Stimulated activated CD8-positive, alpha-beta memory T cell treated with anti-CD3 and anti-CD28 coated beads, Interleukin-4, amount 100 ng/mL, for 24 hours (primary cell): ENCODE data around the gene GNL3.

Source experiments
- DNase-seq: peaks from one replicate; pipeline ENCODE4 v3.0.0-alpha.2; 2020; ENCODE audit warnings: low read depth

GNL3 gene

DNA sequence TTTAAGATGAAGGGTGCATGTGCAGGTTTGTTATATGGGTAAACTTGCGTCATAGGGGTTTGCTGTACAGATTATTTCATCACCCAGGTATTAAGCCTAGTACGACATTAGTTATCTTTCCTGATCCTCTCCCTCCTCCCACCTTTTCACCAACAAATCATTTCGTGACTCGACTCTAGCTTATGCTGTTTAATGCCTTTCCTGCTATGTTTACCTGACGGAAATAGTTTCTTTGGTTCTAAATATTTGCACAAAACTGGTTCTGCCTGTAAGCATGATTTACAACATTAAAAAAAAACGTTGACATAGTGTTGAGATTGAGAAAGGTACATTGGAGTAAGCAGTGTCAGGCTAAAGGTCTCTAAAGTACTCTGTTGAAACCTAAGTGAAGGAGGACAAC is 2.4 kb downstream of the GNL3 start:
- no peak for DNase-seq

DNA sequence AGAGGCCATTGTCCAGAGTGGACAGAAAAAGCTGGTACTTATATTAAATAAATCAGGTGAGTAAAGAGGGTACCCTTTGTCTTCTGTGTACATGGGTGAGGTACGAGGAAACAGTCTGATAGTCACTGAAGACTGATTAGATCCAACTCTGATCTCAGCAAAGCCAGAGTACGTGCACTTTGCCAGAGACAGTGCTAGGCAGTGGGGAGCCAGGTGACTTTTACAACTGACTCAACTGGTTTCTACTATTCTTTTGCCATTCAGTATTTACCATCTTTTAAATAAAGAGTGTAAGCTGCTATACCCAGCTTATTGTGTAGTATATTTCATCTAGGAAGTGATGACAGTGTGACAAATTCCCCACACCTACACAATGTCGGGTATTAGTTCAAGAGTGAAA is 3.3 kb downstream of the GNL3 start:
- DNase-seq, result no peak

DNA sequence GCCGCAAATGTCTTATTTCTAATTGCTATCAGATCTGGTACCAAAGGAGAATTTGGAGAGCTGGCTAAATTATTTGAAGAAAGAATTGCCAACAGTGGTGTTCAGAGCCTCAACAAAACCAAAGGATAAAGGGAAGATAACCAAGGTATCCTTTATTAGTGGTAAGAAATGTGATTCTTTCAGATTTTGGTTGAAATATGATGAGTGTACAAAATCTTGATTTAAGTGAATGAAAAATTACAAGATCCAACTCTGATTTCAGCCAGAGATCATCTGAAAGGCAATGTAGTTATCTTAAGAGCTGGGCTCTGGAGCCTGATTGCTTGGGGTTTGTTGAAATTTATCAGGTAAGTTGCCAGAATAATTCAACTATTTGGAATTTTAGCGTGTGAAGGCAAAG is 4.7 kb downstream of the GNL3 start:
- DNase-seq, result no peak

DNA sequence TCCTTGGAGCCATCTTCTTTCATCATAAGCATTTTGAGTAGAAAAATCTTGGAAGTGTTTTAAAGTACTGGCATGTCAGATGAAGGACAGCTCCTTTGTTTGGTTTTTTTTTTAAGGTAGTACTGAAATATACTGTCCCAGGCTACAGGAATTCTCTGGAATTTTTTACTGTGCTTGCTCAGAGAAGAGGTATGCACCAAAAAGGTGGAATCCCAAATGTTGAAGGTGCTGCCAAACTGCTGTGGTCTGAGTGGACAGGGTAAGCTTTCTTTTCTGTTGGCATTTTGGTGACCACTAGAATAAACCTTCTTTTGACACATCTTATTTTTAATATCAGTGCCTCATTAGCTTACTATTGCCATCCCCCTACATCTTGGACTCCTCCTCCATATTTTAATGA is 7.2 kb downstream of the GNL3 start:
- DNase-seq, result no peak

DNA sequence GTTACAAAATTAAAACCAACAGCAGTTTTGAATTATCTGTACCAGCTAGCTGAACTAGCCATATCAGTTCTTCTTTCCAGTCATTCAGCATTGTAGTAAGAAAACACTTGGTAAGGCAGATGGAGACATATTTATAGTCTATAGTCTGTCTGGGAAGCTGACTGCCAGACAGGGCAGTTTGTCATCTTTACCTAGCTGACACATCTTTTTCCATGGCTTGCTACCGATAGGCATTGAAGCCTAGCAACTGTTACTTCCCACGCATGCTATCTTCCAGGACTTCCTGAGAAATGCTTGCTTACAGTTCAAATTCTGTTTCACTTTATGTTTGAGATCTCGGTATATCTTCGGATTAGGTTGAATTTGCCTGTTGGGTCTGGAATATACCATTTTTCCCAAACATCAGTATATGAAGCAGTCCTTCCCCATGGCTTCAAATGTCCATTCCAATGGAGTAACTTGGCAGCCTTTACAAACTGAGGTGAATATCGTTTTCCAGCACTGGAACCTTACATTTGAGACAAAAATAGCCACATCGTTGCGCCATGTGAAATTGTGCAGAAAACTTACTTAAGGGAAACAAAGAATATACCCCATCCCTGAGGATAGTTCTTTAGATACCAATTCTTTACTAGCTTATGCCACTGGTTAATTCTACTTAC is 8.8 kb downstream of the GNL3 start:
- no peak for DNase-seq

DNA sequence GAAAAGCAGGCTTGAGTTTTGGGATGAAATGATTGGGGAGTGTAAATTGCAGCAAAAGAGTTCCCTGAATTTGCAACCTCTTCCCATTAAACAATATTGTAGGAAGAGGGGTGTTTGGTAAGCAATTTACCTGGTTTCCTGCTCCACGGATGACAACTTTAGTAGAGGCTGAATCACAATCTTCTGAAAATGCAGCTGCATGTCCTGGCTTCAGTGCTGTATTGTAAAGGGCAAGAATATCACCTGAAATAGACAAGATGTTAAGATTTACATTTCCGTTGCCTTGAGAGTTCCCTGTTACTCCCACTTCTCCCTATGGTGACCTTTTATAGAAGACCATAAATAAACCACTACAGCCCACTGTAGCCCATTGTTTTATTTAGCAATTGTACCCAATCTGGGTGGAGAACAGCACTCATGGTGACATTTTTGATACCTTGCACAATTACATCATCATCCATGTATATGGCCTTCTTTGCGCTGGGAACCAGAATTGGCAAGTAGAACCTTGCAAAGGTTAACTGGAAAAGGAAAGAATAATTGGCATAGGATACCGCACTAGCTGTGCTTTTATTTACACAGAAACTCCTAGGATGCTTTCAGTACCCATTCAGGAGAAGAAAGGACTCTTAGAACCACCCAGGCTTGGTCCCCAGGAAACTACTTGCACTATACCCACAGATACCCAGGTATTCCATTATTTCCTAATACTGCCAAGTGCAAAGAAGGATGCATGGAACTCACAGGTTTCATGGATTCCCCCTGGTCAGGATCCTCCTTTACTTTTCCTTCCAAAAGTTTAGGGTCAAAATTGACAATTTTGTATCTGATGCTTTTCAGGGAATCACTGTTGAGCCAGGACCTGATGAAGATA is 10.2 kb downstream of the GNL3 start:
- no peak for DNase-seq

DNA sequence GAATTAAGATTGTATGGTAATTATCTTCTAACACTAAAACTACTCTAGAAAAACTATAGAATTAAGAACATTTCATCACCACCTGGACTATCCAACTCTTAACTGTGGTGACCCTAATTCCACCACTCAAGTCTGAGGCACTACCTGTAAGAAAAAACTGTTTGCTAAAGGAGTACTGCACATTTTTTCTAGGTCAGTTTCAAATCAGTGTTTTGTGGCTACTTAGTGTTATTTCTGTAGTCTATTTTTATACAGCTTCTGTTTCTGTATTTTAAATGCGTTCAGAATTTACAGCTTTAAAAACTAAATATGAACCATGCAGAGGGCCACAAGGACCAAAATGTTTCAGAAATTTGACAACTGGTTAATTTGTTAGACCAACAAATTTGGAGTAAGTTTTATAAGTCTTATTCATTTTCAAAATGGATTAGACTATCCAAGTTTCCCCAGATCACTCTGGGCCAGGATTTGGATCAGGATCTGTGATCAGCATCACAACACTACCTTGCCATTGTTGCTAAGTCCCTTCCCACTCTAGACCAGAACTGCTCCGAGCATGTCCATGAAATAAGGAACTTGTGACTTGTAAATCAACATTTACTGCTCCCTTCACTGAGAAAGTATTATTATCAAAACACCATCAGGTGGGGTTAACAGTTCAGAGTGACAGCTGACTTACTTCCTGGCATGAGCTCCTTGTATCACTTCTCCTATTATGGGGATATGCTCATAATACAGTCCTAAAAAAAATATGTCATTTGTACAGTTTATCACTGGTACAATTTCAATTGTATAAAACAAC is 11.2 kb downstream of the GNL3 start:
- DNase-seq, result no peak

DNA sequence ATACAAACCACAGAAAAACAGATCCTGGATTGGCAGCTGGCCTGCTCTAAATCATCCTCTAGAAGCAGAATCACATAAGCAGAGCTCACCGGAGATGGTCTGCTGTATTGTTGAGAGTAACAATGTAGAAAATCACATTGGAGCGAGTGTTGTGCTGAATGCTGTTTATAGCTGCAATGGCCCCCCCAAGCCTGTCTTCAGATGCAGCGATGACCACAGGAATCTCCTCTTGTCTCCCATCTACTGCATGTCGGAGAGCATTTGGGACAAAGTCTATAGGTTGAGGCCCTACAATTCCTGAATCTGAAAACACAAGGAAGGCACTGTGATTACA is 11.8 kb downstream of the GNL3 start:
- DNase-seq, result no peak

DNA sequence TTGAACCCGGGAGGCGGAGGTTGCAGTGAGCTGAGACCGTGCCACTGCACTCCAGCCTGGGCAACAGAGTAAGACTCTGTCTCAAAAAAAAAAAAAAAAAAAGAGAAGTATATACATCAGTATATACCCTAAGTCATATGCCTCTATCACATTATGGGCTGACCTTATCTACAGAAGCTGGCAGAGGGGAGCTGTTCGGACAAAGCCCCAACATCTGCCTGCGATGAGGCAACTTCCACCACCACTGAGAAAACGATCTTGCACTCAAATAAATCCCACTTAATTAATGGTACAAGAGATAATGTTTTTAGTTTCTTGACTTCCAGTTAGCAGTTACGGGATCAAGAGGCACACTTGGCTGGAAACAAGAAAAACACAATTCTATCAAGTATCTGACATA is 17.5 kb downstream of the GNL3 start:
- DNase-seq, result no peak

DNA sequence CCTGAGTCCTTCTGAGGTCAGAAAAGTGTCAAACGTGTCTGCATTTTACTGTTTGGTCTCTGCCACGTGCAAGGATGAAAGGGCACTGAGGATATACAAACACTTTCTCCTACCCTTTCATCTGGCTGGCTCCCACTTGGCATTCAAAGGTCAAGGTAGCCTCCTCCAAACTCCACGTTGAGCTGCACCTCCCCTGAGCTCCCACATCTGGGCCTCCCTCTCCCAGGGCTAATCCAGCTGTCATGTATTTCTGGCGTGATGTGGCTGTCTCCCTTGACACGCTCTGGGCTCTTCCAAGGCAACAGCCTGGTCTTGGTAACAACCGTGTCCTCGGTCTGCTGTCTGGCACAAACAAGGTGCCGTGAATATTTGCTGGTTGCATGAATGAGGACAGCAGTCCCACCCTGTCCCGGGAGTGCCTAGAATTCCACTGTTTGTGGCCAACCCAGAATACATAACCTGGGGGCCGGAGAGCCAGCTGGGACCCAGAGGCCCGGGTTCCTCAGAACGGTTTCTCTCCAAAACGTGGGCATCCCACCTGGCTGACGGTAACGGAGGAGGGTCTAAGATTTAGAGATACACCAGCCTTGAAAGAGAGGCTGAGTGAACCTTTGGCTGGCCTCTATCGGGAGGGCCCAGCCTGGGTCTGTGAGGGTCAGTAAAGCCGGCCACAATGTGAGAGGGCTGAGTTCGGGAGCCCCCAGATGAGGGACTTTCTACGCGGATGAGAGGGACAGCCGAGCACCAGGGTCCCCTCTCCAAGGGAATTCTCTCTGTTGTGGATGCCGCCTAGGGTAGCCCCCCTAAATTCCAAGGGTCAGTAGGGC is 19.0 kb downstream of the GNL3 start:
- DNase-seq, result peak; percentile 4

DNA sequence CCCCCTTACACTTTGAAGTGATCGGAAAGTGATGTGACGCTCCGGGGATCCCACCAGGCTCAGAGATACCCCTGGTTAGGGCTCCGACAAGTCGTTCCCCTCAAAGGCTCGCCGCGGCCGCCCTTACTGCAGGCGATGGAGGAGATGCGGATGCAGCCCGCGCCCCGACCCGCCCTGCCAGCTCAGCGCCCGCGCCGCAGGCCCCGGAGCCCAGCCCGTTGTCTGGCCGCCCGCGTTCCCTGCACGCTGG is 19.5 kb downstream of the GNL3 start:
- no peak for DNase-seq

DNA sequence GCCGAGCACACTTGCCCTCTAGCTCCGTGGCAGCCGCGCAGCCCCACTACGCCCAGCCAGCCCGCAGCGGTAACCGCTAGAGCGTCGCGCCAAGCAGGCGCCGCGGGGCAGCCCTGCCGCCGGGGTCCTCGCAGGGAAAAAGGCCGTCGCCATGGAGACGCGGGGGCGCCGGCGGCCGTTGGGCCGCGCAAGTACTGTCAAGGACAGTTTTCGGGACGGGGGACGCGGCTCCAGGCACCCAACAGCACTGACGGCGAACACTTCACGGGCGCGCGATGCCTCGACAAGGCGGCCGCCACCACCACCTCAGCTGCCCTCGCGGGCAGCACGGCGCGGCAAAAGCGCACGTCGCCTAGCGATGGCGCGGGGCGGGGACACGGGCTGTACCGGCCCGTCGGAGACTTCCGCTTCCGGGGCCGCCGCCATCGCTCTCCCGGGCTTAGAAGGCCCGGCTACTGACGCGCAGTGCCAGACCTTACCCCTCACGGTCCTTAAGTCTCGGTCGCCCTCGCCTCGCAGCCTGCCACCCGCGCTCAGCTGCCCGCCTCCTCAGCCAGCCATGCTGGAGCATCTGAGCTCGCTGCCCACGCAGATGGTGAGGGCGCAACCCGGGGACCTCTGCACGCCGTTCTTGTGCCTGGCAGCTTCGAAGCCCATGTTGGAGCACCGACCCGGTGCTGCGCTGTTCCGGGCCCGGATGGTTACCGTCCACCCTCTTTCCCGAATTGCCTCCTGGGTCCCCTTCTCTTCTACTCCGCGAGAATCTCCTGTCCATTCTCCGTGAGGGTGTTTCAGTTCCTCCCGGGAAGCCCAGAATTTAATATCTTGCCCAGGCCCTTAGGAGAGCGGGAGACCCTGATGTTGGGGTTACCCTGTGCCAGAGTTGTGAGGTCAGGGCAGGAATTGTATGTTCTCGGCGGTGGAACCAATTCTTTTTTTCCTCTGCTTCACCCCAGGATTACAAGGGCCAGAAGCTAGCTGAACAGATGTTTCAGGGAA is 20.2 kb downstream of the GNL3 start, which contains the start of the genes GLT8D1 and SPCS1:
TSS of gene GLT8D1 (minus strand) at position 104 of the 999 bp plus-strand sequence. CDS start 5,331 bp downstream, outside the sequence.
TSS of gene SPCS1 (plus strand) at position 419 of the 999 bp plus-strand sequence. CDS start at position 560, 141 bp downstream.
- DNase-seq, result peak; percentile 74

DNA sequence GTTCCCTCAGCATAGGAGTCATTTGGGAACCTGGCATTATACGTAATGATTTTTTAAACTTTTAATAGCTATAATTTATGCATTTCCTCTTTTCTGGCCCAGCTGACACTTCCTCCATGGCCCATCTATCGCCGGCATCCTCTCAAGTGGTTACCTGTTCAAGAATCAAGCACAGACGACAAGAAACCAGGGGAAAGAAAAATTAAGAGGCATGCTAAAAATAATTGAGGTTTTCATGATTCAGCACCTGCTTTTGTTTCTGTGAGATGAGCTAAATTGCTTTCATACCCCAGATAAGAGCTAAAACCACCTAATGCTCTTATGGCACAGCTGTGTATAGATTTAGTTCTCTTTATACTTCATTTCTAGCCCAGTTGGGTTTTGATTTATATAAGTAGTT is 21.8 kb downstream of the GNL3 start:
- no peak for DNase-seq

DNA sequence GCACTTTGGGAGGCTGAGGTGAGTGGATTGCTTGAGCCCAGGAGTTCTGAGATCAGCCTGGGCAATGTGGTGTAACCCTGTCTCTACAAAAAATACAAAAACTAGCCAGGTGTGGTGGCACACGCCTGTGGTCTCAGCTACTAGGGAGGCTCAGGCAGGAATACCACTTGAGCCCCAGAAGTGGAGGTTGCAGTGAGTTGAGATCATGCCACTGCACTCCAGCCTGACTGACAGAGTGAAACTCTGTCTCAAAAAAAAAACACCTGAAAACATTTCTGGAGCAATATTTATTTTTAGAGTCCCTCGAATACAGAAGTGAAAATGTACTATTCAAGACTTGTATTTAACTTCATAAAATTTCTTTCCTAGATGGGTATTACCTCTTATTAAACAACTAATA is 24.7 kb downstream of the GNL3 start:
- no peak for DNase-seq

DNA sequence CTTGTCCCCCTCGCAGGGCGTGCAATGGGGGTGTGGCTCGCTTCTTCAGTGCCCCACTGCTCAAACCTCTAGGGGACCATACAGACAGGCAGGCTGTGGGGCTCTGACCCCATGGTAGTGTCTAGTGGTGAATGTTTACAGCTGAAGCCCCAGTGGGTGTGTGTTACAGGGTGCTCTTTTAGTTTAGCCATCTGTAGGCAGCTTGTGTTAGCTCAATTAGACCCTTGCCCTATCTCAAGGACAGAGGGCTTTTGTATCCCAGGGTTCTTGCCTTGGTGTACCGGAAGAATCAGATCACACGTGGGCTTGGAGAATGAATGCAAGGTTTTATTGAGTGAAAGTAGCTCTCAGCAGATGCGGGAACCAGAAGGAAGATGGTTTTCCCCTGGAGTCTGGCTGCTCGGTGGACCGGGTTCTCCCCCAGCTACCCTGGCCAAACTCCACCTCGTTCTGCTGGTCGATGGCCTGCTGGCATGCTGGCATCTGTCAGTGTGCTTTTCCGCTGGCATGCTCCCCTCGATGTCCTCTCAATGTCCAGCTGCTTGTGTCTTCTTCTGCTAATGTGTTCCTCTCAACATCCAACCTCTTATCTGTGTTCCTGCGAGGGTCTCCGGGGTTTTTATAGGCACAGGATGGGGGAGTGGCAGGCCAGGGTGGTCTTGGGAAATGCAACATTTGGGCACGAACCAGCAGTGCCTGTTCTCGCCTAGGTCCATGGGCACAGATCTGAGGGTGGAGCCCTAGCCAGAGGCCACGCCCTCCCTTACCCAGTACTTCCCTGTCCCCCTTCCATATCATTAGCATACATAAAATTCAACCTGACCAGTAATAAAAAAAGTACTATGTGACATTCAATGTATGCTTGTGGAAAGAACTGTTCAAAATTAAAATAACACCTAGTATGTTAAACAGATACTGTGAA is 26.7 kb downstream of the GNL3 start:
- DNase-seq, result no peak

DNA sequence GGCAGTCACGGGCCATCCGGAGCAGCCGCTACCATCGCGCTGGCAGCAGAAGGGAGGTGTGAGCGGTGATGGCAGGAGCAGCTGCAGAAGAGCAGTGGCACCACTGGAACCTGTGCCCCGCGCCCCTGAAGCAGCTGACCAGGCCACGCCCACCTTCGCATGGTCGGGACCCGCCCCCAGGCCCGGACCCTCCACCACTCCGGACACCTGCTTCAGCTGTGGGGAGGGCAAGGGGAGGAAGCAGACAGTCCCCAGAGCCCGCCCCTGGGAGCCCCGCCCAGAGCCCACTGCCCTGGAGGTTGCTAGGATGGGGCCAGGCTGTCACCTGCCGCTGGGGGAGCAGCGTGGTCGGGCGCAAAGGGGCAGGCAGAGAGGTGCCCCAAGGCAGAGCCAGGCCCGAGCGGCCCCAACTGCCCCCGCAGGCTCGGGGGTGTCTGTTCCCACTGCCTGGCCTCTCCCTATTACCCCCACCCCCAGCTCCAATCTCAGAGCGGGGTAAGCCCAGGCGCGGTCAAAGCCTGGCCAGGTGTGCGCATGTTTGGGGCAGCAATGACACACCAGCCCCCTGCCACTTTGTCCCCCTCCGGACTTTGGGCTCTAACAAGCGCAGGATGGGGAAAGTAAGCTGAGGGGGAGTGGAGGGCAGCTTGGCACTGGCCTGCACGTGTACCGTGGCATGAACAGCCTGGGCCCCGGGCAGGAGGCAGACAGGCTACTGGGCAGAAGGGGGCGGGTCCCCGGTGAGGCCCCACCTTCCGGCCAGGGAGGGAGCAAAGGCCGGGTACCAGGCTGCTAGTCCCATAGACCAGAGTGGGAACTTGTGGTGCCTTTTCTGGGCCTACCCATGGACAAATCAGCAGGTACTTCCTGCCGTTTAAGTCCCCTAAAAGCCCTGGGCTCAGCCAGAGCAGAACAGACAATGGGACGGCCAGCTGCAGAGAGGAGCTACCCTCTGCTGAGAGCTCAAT is 28.8 kb downstream of the GNL3 start:
- DNase-seq, result no peak

DNA sequence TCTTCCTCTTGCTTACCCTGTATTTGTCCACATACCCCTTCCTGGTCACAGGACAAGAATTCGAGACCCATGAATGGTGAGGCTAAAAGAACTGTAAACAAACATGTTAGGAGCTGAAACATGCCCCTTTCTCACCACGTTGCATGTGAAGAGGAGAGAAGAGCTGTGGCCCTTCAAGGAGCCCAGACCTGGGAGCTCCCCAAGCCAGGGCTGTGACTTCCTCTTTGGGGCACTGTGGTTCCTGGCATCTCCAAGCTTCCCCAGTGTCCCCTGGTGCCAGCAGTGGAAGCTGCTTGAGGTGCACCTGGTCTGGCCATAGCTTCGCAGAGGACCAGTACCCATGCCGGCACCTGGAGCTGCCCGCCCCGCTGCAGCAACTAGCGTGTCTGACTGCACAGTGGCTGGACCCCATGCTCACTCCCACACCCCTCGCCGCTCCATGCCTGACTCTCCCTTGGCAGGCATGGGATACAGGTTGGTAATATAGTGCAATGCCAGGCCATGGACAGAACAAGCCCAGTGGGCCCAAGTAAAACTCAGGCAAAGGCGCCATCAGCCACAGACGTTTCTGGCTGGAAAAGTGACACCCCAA is 30.0 kb downstream of the GNL3 start:
- no peak for DNase-seq

DNA sequence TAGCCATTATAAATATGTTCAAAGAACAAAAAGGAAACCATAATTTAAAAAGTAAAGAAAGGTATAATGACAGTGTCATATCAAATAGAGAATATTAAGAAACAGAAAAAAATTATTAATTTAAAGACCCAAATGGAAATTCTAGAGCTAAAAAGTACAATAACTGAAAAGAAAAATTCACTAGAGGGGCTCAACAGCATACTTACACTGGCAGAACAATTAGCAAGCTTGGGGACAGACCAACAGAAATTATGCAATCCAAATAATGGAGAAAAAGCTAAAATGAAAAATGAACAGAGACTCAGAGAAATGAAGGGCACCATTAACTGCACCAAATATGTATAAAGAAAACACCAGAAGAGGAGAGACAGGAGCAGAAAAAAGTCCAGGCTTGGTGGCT is 33.8 kb downstream of the GNL3 start:
- DNase-seq, result no peak
